ENCODE data around the gene PIGU. TPM values are rescaled to one million over a fixed set of nuclear protein-coding genes. Genes with fewer than 3 reads are reported as not detected.

PIGU gene
- total and polyA plus RNA-seq, 2 of the 13 experiments (the other 11 are each of a cell fraction or from before 2014, with no cell fraction given) = 45.5 to 231 TPM

DNA sequence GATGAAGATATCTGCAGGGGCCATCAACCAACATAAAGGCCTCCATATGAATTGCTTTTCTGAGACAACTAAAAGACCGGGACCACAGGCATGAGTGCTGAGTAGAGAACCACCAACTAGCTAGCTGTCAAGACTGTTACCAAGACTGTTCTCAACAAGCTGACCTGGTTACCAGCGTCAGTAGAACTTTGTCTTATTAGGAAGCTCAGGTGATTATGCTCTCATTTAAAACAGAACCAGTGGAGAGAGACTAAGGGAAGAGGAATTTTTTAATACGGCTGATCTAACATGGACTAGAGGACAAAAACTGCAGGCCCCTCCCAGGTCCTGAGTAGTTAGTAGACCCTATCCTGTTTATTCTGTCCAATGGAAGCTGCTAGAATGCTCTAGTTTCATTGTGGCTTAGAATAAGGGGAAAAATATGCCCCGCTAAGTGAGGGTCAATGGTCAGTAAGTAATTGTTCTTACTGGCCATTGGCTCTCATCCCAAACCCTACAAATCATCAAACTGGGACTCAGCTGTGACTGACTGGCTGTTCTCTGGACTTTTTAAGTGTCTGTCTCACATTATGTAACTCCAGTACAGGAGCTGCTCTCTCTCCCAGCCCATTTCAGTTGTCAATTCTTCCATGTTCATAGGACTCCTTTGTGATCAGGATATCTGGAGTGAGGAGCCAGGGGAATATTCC, 164.5 kb downstream of the PIGU start (continued):
- TF ChIP-seq, protein P1, sequence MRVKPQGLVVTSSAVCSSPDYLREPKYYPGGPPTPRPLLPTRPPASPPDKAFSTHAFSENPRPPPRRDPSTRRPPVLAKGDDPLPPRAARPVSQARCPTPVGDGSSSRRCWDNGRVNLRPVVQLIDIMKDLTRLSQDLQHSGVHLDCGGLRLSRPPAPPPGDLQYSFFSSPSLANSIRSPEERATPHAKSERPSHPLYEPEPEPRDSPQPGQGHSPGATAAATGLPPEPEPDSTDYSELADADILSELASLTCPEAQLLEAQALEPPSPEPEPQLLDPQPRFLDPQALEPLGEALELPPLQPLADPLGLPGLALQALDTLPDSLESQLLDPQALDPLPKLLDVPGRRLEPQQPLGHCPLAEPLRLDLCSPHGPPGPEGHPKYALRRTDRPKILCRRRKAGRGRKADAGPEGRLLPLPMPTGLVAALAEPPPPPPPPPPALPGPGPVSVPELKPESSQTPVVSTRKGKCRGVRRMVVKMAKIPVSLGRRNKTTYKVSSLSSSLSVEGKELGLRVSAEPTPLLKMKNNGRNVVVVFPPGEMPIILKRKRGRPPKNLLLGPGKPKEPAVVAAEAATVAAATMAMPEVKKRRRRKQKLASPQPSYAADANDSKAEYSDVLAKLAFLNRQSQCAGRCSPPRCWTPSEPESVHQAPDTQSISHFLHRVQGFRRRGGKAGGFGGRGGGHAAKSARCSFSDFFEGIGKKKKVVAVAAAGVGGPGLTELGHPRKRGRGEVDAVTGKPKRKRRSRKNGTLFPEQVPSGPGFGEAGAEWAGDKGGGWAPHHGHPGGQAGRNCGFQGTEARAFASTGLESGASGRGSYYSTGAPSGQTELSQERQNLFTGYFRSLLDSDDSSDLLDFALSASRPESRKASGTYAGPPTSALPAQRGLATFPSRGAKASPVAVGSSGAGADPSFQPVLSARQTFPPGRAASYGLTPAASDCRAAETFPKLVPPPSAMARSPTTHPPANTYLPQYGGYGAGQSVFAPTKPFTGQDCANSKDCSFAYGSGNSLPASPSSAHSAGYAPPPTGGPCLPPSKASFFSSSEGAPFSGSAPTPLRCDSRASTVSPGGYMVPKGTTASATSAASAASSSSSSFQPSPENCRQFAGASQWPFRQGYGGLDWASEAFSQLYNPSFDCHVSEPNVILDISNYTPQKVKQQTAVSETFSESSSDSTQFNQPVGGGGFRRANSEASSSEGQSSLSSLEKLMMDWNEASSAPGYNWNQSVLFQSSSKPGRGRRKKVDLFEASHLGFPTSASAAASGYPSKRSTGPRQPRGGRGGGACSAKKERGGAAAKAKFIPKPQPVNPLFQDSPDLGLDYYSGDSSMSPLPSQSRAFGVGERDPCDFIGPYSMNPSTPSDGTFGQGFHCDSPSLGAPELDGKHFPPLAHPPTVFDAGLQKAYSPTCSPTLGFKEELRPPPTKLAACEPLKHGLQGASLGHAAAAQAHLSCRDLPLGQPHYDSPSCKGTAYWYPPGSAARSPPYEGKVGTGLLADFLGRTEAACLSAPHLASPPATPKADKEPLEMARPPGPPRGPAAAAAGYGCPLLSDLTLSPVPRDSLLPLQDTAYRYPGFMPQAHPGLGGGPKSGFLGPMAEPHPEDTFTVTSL (CRISPR knock-in tag; IDR thresholded peaks at IDR 0.05; ENCODE audit: borderline replicate concordance) = peak; percentile 70; the same call in 1 of the 2 replicates
- TF ChIP-seq ZNF569 (CRISPR knock-in tag; IDR thresholded peaks at IDR 0.05; ENCODE audit: borderline replicate concordance) = no peak; the same call in 1 of the 2 replicates
- no peak for TF ChIP-seq HHEX (CRISPR knock-in tag; IDR thresholded peaks at IDR 0.05)
- no peak; the same call in 1 of the 2 replicates for TF ChIP-seq FOXO1 (CRISPR knock-in tag; IDR thresholded peaks at IDR 0.05)
- TF ChIP-seq ZNF761 (CRISPR knock-in tag; conservative IDR thresholded peaks at IDR 0.05) = 0 out of 2 replicates have a peak, but pooled peaks have one; percentile 69
- TF ChIP-seq ZNF629 (CRISPR knock-in tag; conservative IDR thresholded peaks at IDR 0.05) = no peak; the same call in 1 of the 2 replicates
- TF ChIP-seq RXRB (CRISPR knock-in tag; IDR thresholded peaks at IDR 0.05; ENCODE audit: borderline replicate concordance) = no peak
- no peak for TF ChIP-seq LCORL (IDR thresholded peaks at IDR 0.05)
- peak; percentile 18; the same call in 1 of the 2 replicates for TF ChIP-seq LCORL (CRISPR knock-in tag; IDR thresholded peaks at IDR 0.05)
- no peak for TF ChIP-seq ZMYM2 (CRISPR knock-in tag; IDR thresholded peaks at IDR 0.05)
- no peak for TF ChIP-seq NAIF1 (CRISPR knock-in tag; IDR thresholded peaks at IDR 0.05; ENCODE audit: borderline replicate concordance)
- TF ChIP-seq POLR2G (IDR thresholded peaks at IDR 0.05; ENCODE audit: low read depth, low read length) = peak; percentile 11; the same call in 1 of the 2 replicates
- TF ChIP-seq ZNF614 (CRISPR knock-in tag; IDR thresholded peaks at IDR 0.05; ENCODE audit: borderline replicate concordance) = peak; percentile 37; the same call in 1 of the 2 replicates
- TF ChIP-seq, protein P2, sequence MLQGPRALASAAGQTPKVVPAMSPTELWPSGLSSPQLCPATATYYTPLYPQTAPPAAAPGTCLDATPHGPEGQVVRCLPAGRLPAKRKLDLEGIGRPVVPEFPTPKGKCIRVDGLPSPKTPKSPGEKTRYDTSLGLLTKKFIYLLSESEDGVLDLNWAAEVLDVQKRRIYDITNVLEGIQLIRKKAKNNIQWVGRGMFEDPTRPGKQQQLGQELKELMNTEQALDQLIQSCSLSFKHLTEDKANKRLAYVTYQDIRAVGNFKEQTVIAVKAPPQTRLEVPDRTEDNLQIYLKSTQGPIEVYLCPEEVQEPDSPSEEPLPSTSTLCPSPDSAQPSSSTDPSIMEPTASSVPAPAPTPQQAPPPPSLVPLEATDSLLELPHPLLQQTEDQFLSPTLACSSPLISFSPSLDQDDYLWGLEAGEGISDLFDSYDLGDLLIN (CRISPR knock-in tag; IDR thresholded peaks at IDR 0.05; ENCODE audit: borderline replicate concordance) = no peak
- peak; percentile 18; the same call in 1 of the 2 replicates for TF ChIP-seq KDM6A (CRISPR knock-in tag; IDR thresholded peaks at IDR 0.05; ENCODE audit: low read depth)
- TF ChIP-seq ZNF34 (CRISPR knock-in tag; IDR thresholded peaks at IDR 0.05; ENCODE audit: borderline replicate concordance) = no peak
- TF ChIP-seq PHB2 (IDR thresholded peaks at IDR 0.05; ENCODE audit: partially characterized antibody) = no peak
- TF ChIP-seq, protein P3, sequence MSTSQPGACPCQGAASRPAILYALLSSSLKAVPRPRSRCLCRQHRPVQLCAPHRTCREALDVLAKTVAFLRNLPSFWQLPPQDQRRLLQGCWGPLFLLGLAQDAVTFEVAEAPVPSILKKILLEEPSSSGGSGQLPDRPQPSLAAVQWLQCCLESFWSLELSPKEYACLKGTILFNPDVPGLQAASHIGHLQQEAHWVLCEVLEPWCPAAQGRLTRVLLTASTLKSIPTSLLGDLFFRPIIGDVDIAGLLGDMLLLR (CRISPR knock-in tag; IDR thresholded peaks at IDR 0.05) = no peak
- TF ChIP-seq TAF15 (IDR thresholded peaks at IDR 0.05; ENCODE audit: low read depth, low read length, poor library complexity, severe bottlenecking) = no peak
- no peak for TF ChIP-seq ZNF143 (CRISPR knock-in tag; IDR thresholded peaks at IDR 0.05)
- no peak for TF ChIP-seq IKZF1 (IDR thresholded peaks at IDR 0.05)
- TF ChIP-seq MAZ (IDR thresholded peaks at IDR 0.05; ENCODE audit: borderline replicate concordance, low read depth, low read length) = no peak
- TF ChIP-seq MAZ (CRISPR knock-in tag; IDR thresholded peaks at IDR 0.05; ENCODE audit: low read depth) = no peak; the same call in none of the 2 replicates
- TF ChIP-seq GATAD1 (CRISPR knock-in tag; IDR thresholded peaks at IDR 0.05) = 0 out of 2 replicates have a peak, but pooled peaks have one; percentile 4
- no peak for TF ChIP-seq CHCHD3 (CRISPR knock-in tag; IDR thresholded peaks at IDR 0.05)
